Epithelial cell of proximal tubule (primary cell): ENCODE measurements around the gene RBM44. TPM values are rescaled to one million over a fixed set of nuclear protein-coding genes. Genes with fewer than 3 reads are reported as not detected.

Experiments used
- DNase-seq: peaks from one replicate; pipeline ENCODE4 v3.0.0-alpha.2; 2011; ENCODE audit warnings: low read depth
- H3K4me3 ChIP-seq: 2 replicates; pipeline ENCODE4 v1.5.1; 2011; ENCODE audit warnings: low read depth, mild to moderate bottlenecking, low read length
- CTCF ChIP-seq: conservative IDR thresholded peaks from 2 replicates; pipeline ENCODE4 v1.5.1; 2012; ENCODE audit warnings: low read depth, mild to moderate bottlenecking, low read length
- total RNA-seq: library from RNA; depleted of rRNA; stranded (reverse); fragments of >200 nt; gene quantifications from 2 replicates; pipeline ENCODE4 v1.2.3, GENCODE V29; 2015

Gene RBM44
- total RNA-seq, 1 donor from 2014 or later: 0.75 TPM

DNA sequence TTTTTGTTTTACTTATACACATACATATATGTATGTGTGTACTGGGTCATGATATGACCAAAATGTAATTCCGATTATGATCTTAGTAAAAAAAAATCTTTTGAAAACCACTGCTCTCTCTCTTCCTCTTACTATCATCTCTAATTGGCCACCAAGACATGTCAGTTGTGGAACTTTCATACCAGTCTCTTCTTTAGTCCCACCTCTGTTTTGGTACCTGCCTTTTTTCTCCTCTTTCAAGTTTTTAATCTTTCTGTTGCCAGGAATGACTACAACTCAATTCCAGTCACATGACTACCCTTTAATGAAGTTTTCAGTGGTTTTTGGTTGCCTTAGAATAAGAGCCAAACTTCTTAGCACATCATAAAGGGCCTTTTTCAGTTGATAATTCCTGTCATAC, 17.1 kb downstream of the RBM44 start:
- H3K4me3 ChIP-seq: no peak overlapping the region
- no peak for DNase-seq
- no peak for TF ChIP-seq CTCF

GRCh38 chr2:237816531-237816930, 18.0 kb downstream of the RBM44 start:
- H3K4me3 ChIP-seq: no peak overlapping the region
- DNase-seq: no peak
- TF ChIP-seq CTCF: no peak

DNA sequence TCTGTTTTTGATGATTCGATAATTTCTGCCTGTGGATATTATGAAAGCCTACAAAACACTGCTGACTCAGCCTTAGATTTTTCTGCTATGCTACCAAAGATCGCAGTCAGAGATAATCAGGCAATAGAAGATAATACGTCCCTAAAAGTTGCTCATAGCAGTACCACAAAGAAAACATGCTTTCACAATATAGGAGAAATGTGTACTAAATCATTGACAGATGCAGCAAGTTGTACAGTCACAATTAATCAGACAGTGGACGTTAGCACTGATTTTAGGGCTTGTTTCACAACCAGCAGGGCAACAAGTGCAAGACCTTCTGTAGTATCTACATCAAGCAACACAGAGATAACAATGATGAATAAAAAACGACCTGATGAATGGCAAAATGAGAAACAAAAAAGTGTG, 19.5 kb downstream of the RBM44 start:
- DNase-seq: no peak
- no peak overlapping the region for H3K4me3 ChIP-seq
- TF ChIP-seq CTCF: no peak

DNA sequence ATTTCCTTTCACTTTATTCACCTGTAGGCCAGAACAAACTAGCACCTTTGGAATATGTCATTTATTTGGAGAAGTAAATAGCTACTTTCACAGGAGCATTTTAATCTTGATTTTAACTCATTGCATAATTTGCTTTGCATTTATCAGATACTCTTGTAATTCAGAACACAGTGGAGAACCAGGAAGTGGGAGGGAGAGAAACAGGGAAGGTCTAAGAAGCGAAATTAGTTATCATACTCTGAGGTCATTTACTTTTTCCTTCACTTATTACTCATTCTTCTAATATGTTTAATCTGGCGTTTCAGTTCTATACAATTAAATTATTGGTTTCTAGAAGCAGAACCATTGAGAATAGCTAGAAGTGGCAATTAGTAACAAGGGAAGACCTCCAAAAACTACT, 20.7 kb downstream of the RBM44 start:
- no peak for TF ChIP-seq CTCF
- no peak overlapping the region for H3K4me3 ChIP-seq
- no peak for DNase-seq

DNA sequence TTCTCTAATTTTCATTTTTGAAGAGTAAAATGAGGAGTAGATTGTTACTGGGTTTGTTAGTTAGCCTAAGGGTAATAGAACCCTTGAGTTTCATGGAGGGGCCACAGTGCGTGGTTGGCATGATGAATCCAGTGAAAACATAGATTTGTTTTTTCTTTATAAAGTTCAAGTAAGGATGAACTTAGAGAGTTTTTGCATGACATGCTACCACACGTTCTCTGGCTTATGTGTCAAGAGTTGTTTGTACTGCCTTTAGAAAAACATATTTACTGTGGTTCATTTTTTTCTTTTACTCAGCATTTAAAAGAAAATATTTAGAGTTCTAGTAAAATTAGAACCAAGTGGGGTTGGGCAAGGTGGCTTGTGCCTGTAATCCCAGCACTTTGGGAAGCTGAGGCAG, 21.8 kb downstream of the RBM44 start:
- DNase-seq: no peak
- TF ChIP-seq CTCF: no peak
- H3K4me3 ChIP-seq: no peak overlapping the region

GRCh38 chr2:237823544-237823943, 25.0 kb downstream of the RBM44 start:
- DNase-seq: no peak
- no peak overlapping the region for H3K4me3 ChIP-seq
- TF ChIP-seq CTCF: no peak

DNA sequence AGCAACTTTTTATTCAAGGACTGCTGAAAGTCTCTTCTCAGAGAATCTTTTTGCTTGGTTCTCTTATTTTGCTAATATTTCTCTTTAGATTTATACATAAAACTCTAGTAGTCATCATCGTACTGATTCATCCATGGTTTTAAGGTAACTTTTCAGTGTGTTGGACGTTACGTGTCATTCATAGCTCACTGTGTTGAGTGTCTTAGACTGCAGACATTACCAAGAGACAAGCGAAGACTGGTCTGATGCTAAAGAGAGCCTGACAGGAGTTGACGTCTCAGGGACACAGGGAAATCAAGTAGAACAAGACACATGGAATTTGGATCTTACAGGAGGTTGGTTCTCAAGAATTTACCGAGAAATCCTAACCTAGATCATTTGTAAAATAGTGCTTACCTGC, 25.5 kb downstream of the RBM44 start:
- no peak for DNase-seq
- TF ChIP-seq CTCF: no peak
- H3K4me3 ChIP-seq: no peak overlapping the region
